SK-N-SH (cell line): ENCODE data around the gene PIP4P1. TPM values are rescaled to one million over a fixed set of nuclear protein-coding genes. Genes with fewer than 3 reads are reported as not detected.

ENCODE experiments used
- CTCF ChIA-PET: fragments of 300-600, 350-600 bp; formaldehyde crosslinking; extraction: SDS; loops from one replicate; lab custom pipeline; 2021; lab: Yijun Ruan, JAX
- POLR2A ChIA-PET: fragments of 350-600 bp; sonication (Branson Sonifier 250); formaldehyde crosslinking; extraction: SDS; loops from one replicate; lab custom pipeline; 2020; ENCODE audit warnings: antibody characterized with exemption, inconsistent platforms; lab: Yijun Ruan, JAX
- DNase-seq: peaks from one replicate; pipeline ENCODE4 v3.0.0; 2012
- H2AFZ ChIP-seq: fragments of 200-600 bp; sonication (generic); 2 replicates; pipeline ENCODE4 v1.8.1; 2016; ENCODE audit warnings: antibody characterized with exemption, mild to moderate bottlenecking, low read depth
- H3F3A ChIP-seq: fragments of 200-600 bp; sonication (generic); replicated peaks from 2 replicates; pipeline ENCODE3; 2016; ENCODE audit warnings: antibody characterized with exemption, mild to moderate bottlenecking; ENCODE audit not compliant: insufficient read depth
- H3K27ac ChIP-seq, 2 experiments: fragments of 200-500 bp in 1 of 2; fragments of 200-600 bp in 1 of 2; sonication (Bioruptor generic) in 1 of 2; sonication (generic), shearing (Covaris generic) in 1 of 2; 2 replicates each; pipeline versions ENCODE4 v1.5.1 to v1.6.1; 2014 to 2016; ENCODE audit warnings: low read depth in 2 of 2, inconsistent platforms in 1 of 2, low read length in 1 of 2, mild to moderate bottlenecking in 1 of 2, mixed read lengths in 1 of 2
- H3K27me3 ChIP-seq: fragments of 200-600 bp; sonication (generic), shearing (Covaris generic); 2 replicates; pipeline ENCODE4 v1.6.1; 2016; ENCODE audit warnings: mixed run types; ENCODE audit not compliant: insufficient read depth
- H3K36me3 ChIP-seq, 2 experiments: fragments of 200-500 bp in 1 of 2; fragments of 200-600 bp in 1 of 2; sonication (Bioruptor generic) in 1 of 2; sonication (generic) in 1 of 2; replicated peaks in 1 of 2; 2 replicates each; pipeline versions ENCODE3 to v1.5.1; 2014 to 2016; ENCODE audit warnings: low read length in 1 of 2, mild to moderate bottlenecking in 1 of 2; ENCODE audit not compliant: insufficient read depth in 2 of 2, control insufficient read depth in 1 of 2
- H3K4me1 ChIP-seq, 2 experiments: fragments of 200-500 bp in 1 of 2; fragments of 200-600 bp in 1 of 2; sonication (Bioruptor generic) in 1 of 2; sonication (generic), shearing (Covaris generic) in 1 of 2; 2 replicates each; pipeline versions ENCODE4 v1.5.1 to v1.6.1; 2014 to 2016; ENCODE audit warnings: low read depth in 1 of 2, low read length in 1 of 2, mixed run types in 1 of 2; ENCODE audit not compliant: insufficient read depth in 2 of 2, control insufficient read depth in 1 of 2
- H3K4me2 ChIP-seq: fragments of 200-600 bp; sonication (generic), shearing (Covaris generic); 2 replicates; pipeline ENCODE4 v1.6.1; 2017; ENCODE audit warnings: mixed run types
- H3K4me3 ChIP-seq, 2 experiments: fragments of 200-500 bp in 1 of 2; fragments of 200-600 bp in 1 of 2; sonication (Bioruptor generic) in 1 of 2; sonication (generic), shearing (Covaris generic) in 1 of 2; 2 replicates each; pipeline versions ENCODE4 v1.5.1 to v1.8.1; 2014 to 2016; ENCODE audit warnings: low read depth in 2 of 2, inconsistent platforms in 1 of 2, low read length in 1 of 2, mild to moderate bottlenecking in 1 of 2, mixed read lengths in 1 of 2, moderate library complexity in 1 of 2
- H3K79me2 ChIP-seq: fragments of 200-600 bp; sonication (generic); 2 replicates; pipeline ENCODE4 v1.8.1; 2017; ENCODE audit warnings: mild to moderate bottlenecking; ENCODE audit not compliant: insufficient read depth
- H3K9ac ChIP-seq: fragments of 200-600 bp; sonication (generic); 2 replicates; pipeline ENCODE4 v1.6.1; 2017; ENCODE audit warnings: mixed run types
- H3K9me2 ChIP-seq: fragments of 200-600 bp; sonication (generic); 2 replicates; pipeline ENCODE4 v1.6.1; 2017; ENCODE audit warnings: mixed run types
- H3K9me3 ChIP-seq: fragments of 200-600 bp; sonication (generic); 2 replicates; pipeline ENCODE4 v1.6.1; 2017; ENCODE audit warnings: mixed run types, mild to moderate bottlenecking, moderate library complexity
- H4K20me1 ChIP-seq: fragments of 200-600 bp; sonication (generic); 2 replicates; pipeline ENCODE4 v1.6.1; 2017; ENCODE audit warnings: mild to moderate bottlenecking, mixed run types; ENCODE audit not compliant: insufficient read depth
- CHD2 ChIP-seq: fragments of 150-350 bp; IDR thresholded peaks from 2 replicates; pipeline ENCODE4 v1.6.1; 2018; ENCODE audit warnings: low read length; ENCODE audit not compliant: partially characterized antibody
- ELF1 ChIP-seq: IDR thresholded peaks from 2 replicates; pipeline ENCODE4 v1.4.0; 2012
- EZH2phosphoT487 ChIP-seq: fragments of 200-600 bp; sonication (generic); IDR thresholded peaks from 2 replicates; pipeline ENCODE4 v1.6.1; 2017; ENCODE audit warnings: low read depth, mixed run types, mild to moderate bottlenecking, antibody characterized with exemption, moderate library complexity, borderline replicate concordance
- FOSL2 ChIP-seq: IDR thresholded peaks from 2 replicates; pipeline ENCODE4 v1.4.0; 2012; ENCODE audit warnings: low read depth, mild to moderate bottlenecking, moderate library complexity, borderline replicate concordance
- FOXM1 ChIP-seq: IDR thresholded peaks from 2 replicates; pipeline ENCODE4 v1.4.0; 2012; ENCODE audit warnings: low read depth, mild to moderate bottlenecking
- GABPA ChIP-seq: IDR thresholded peaks from 2 replicates; pipeline ENCODE4 v1.4.0; 2012; ENCODE audit warnings: low read depth, mild to moderate bottlenecking
- GATA2 ChIP-seq: sonication (generic); formaldehyde crosslinking; IDR thresholded peaks from 2 replicates; pipeline ENCODE4 v1.5.0; 2020; ENCODE audit warnings: mild to moderate bottlenecking, missing genetic modification reagents
- MAX ChIP-seq: IDR thresholded peaks from 2 replicates; pipeline ENCODE4 v1.4.0; 2012; ENCODE audit warnings: low read depth
- MXI1 ChIP-seq: IDR thresholded peaks from 2 replicates; pipeline ENCODE4 v1.6.1; 2012; ENCODE audit warnings: mild to moderate bottlenecking, low read depth, low read length, improper control_type of control experiment
- NFIC ChIP-seq: IDR thresholded peaks from 2 replicates; pipeline ENCODE4 v1.4.0; 2012; ENCODE audit warnings: borderline replicate concordance
- PBX3 ChIP-seq: IDR thresholded peaks from 2 replicates; pipeline ENCODE4; 2012
- POLR2AphosphoS5 ChIP-seq: IDR thresholded peaks from 2 replicates; pipeline ENCODE4 v1.6.1; 2012; ENCODE audit warnings: low read depth, low read length
- RAD21 ChIP-seq: IDR thresholded peaks from 2 replicates; pipeline ENCODE4 v1.6.1; 2012; ENCODE audit warnings: mild to moderate bottlenecking, low read length
- RFX5 ChIP-seq: IDR thresholded peaks from 2 replicates; pipeline ENCODE4 v1.6.1; 2012; ENCODE audit warnings: mild to moderate bottlenecking, improper control_type of control experiment, low read length
- SIN3A ChIP-seq: IDR thresholded peaks from 2 replicates; pipeline ENCODE4 v1.6.1; 2012; ENCODE audit warnings: low read depth, mild to moderate bottlenecking, low read length, moderate library complexity, borderline replicate concordance
- TAF1 ChIP-seq: IDR thresholded peaks from 2 replicates; pipeline ENCODE4 v1.6.1; 2012; ENCODE audit warnings: low read depth, mild to moderate bottlenecking, low read length, moderate library complexity, borderline replicate concordance
- TEAD4 ChIP-seq: IDR thresholded peaks from 2 replicates; pipeline ENCODE4 v1.4.0; 2012; ENCODE audit warnings: mild to moderate bottlenecking, borderline replicate concordance; ENCODE audit not compliant: insufficient read depth
- USF2 ChIP-seq: fragments of 150-350 bp; IDR thresholded peaks from 2 replicates; pipeline ENCODE4 v1.6.1; 2017; ENCODE audit warnings: antibody characterized with exemption, low read length, low read depth, borderline replicate concordance
- YY1 ChIP-seq: IDR thresholded peaks from 2 replicates; pipeline ENCODE4 v1.4.0; 2012; ENCODE audit warnings: low read depth, mild to moderate bottlenecking
- WGBS: methylation state at CpG from one replicate; pipeline ENCODE4 v1.1.6; 2017; ENCODE audit warnings: low lambda C conversion rate; 5-methylcytosine and 5-hydroxymethylcytosine counted together
- polyA plus RNA-seq, 3 experiments: library from polyadenylated mRNA; depleted of rRNA; stranded (reverse); fragments of >200 nt; gene quantifications; 2 replicates each; pipeline ENCODE4 v1.2.3, GENCODE V29; 2012
- TF ChIP-seq, protein P1 (sequence below): IDR thresholded peaks from 2 replicates; pipeline ENCODE4 v1.4.0; 2012; ENCODE audit warnings: low read depth, borderline replicate concordance
- TF ChIP-seq, protein P2 (sequence below): fragments of 150-350 bp; IDR thresholded peaks from 2 replicates; pipeline ENCODE4 v1.6.1; 2016; ENCODE audit warnings: mild to moderate bottlenecking, low read depth, low read length

PIP4P1 gene
- polyA plus RNA-seq (2012; rRNA removed): 30.7 and 38.9 TPM in 2 replicates
- polyA plus RNA-seq (2012; cell fraction: cytosol; rRNA removed): 19.5 and 25.1 TPM in 2 replicates
- 71.7 and 88.9 TPM in 2 replicates for polyA plus RNA-seq (2012; cell fraction: nucleus; rRNA removed)

- under 1% methylated on average over 26 of the region's 67 CpGs for WGBS
- H3K36me3 ChIP-seq: peaks cover 35 to 36% of the 10 kb centered on the region in 2 experiments
- no peaks in the 10 kb centered on the region for H4K20me1 ChIP-seq
- H3K27ac ChIP-seq: peak within 1 kb of the TSS; percentile 67 to 82
- POLR2A ChIA-PET: interaction anchor here (1.1 to 1.7 kb wide), 3 partner anchors 9 to 118 kb away, joined by 4 to 14 read pairs (median 10); partner anchors contain the start of genes PARP2, PNP and TEP1
- no peaks in the 10 kb centered on the region for H3K9me3 ChIP-seq
- peaks cover 13% of the 10 kb centered on the region for H3F3A ChIP-seq
- DNase-seq: peak; percentile 92
- H3K4me3 ChIP-seq: peak within 1 kb of the TSS; percentile 81 to 92
- H3K9me2 ChIP-seq: no peaks in the 10 kb centered on the region
- H2AFZ ChIP-seq: peak within 1 kb of the TSS; percentile 86
- H3K4me2 ChIP-seq: peak within 1 kb of the TSS; percentile 90
- H3K79me2 ChIP-seq: peaks cover 33% of the 10 kb centered on the region
- H3K4me1 ChIP-seq: peaks cover 9 to 19% of the 10 kb centered on the region in 2 experiments; a peak in 3 of 4 replicates
- H3K27me3 ChIP-seq: no peaks in the 10 kb centered on the region; the same call in 1 of the 2 replicates
- peak within 1 kb of the TSS; percentile 85 for H3K9ac ChIP-seq
- CTCF ChIA-PET: interaction anchor here (0.5 to 1.5 kb wide), 4 partner anchors 45 to 643 kb away, joined by 3 read pairs; no protein-coding TSS in a partner anchor
- TF ChIP-seq YY1 (peak; percentile 42; the same call in 1 of the 2 replicates), RFX5 (peak; percentile 86), EZH2phosphoT487 (no peak), PBX3 (peak; percentile 64), POLR2AphosphoS5 (peak; percentile 81), SIN3A (peak; percentile 11; the same call in 1 of the 2 replicates), TAF1 (peak; percentile 56; the same call in 1 of the 2 replicates), FOXM1 (peak; percentile 57; the same call in 1 of the 2 replicates), GABPA (no peak), TEAD4 (no peak), MXI1 (peak; percentile 89), RAD21 (no peak), GATA2 (CRISPR knock-in tag) (no peak), MAX (peak; percentile 97), FOSL2 (no peak), ELF1 (peak; percentile 79; the same call in 1 of the 2 replicates), NFIC (no peak), USF2 (peak; percentile 99), CHD2 (peak; percentile 88)
- TF ChIP-seq, protein P1, sequence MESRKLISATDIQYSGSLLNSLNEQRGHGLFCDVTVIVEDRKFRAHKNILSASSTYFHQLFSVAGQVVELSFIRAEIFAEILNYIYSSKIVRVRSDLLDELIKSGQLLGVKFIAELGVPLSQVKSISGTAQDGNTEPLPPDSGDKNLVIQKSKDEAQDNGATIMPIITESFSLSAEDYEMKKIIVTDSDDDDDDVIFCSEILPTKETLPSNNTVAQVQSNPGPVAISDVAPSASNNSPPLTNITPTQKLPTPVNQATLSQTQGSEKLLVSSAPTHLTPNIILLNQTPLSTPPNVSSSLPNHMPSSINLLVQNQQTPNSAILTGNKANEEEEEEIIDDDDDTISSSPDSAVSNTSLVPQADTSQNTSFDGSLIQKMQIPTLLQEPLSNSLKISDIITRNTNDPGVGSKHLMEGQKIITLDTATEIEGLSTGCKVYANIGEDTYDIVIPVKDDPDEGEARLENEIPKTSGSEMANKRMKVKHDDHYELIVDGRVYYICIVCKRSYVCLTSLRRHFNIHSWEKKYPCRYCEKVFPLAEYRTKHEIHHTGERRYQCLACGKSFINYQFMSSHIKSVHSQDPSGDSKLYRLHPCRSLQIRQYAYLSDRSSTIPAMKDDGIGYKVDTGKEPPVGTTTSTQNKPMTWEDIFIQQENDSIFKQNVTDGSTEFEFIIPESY: no peak
- TF ChIP-seq, protein P2, sequence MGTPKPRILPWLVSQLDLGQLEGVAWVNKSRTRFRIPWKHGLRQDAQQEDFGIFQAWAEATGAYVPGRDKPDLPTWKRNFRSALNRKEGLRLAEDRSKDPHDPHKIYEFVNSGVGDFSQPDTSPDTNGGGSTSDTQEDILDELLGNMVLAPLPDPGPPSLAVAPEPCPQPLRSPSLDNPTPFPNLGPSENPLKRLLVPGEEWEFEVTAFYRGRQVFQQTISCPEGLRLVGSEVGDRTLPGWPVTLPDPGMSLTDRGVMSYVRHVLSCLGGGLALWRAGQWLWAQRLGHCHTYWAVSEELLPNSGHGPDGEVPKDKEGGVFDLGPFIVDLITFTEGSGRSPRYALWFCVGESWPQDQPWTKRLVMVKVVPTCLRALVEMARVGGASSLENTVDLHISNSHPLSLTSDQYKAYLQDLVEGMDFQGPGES: peak; percentile 70
Observed at GRCh38 chr14:20461225-20462141, at the start of gene PIP4P1. PIP4P1 (minus strand) TSS chr14:20461434; CDS start chr14:20461325, 109 bp downstream.
